HL-60/S4 (cell line): ENCODE data around the gene TUBA1B.
"Not testable (repeated sequence)": the region's sequence is repeated elsewhere in the genome, so short reads cannot be mapped to it uniquely, and the experiment has no call there.

ENCODE experiments used
- in situ Hi-C: fragments of 300-500 bp; cut with MboI; formaldehyde crosslinking; loops from 2 replicates; pipeline ENCODE4 v1.14.3; 2022; ENCODE audit warnings: low sequenced_read_pairs

TUBA1B gene

DNA sequence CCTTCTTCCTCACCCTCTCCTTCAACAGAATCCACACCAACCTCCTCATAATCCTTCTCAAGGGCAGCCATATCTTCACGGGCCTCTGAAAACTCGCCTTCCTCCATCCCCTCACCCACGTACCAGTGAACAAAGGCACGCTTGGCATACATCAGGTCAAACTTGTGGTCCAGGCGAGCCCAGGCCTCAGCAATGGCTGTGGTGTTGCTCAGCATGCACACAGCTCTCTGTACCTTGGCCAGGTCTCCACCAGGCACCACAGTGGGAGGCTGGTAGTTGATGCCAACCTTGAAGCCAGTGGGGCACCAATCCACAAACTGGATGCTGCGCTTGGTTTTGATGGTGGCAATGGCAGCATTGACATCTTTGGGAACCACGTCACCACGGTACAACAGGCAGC is 3.2 kb downstream of the TUBA1B start:
- in situ Hi-C loops = not testable (repeated sequence)

DNA sequence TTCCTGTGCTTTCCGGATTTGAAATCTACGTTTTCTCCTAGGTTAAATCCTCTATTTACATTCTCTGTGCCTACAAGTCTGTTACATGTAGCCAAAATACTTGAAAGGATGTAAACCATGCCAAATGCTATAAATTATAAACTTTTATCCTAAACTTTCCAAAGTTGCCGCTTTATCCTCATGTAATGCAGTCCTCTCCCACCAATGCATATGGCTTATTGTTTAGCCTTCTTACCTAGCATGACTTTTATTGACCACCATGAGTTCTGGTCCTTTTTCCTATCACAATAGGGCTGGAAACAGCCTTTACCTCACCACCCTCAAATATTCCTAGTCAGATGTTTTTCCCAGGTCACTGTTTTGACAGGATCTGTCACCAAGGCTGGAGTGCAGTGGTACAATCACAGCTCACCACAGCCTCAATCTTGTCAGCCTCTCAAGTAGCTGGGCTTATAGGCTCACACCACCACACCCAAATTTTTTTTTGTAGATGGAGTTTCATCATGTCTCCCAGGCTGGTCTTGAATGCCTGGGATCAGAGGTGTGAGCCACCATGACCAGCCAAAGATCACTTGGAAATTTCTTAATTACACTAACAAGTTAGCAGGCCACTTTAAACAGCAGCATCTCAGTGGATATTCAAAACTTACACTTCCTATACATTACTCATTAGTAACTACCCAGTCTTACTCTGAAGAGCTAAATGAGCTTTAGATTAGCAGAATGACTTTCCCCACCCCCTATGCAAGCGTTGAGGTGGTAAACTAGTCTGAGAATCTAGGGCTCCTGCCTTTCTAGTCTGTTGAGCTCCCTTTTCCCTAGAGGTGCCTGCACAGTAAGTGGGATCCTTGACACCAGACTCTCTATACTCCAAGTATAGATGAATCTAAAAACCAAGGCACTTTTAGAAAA is 4.1 kb downstream of the TUBA1B start:
- in situ Hi-C loops = no loop called here

DNA sequence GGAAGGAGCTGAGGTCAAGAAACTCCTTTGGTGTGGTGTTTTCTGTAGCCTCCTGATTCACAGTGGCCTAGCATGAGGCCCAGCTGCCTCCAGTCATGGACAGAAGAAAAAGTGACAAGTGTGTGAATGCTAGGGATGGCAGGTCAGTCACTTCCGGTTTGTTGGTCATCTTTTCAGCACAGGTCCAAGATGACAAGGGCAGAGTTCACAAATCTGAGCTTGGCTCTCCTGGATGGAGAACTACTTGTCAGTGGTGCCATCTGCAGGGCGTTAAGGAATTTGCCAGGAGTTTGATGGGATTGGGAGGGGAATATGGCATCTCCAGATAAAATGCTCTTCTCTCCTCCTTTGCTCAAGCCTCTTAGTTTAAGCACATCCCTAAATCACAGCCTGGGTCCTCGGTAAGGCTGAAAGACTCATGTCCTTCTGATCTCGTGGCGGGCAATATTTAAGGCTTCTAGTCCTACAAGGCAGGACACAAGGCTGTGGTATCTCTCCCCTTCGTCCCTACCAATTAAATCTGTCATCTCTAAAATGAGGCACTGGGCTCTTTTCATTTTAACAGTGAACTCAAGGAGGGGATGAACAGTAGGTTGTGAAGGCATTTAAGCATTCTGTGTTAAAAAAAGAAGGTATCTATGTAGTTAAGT is 10.0 kb downstream of the TUBA1B start:
- in situ Hi-C loops = no loop called here

- in situ Hi-C loops = no loop called here
Measured at GRCh38 chr12:49111206-49111605, 20.0 kb downstream of the TUBA1B start.

GRCh38 chr12:49110464-49111155 is 20.6 kb downstream of the TUBA1B start, which contains the start of gene LMBR1L:
Gene LMBR1L, minus strand, starts transcription at chr12:49110847. Its CDS starts 292 bp downstream, at chr12:49110555.
- in situ Hi-C loops = no loop called here

GRCh38 chr12:49109641-49110463 is 21.3 kb downstream of the TUBA1B start:
- in situ Hi-C loops = no loop called here

GRCh38 chr12:49108958-49109404 is 22.2 kb downstream of the TUBA1B start:
- in situ Hi-C loops = no loop called here

- in situ Hi-C loops = no loop called here
Measured at GRCh38 chr12:49105504-49106084, 25.6 kb downstream of the TUBA1B start.

DNA sequence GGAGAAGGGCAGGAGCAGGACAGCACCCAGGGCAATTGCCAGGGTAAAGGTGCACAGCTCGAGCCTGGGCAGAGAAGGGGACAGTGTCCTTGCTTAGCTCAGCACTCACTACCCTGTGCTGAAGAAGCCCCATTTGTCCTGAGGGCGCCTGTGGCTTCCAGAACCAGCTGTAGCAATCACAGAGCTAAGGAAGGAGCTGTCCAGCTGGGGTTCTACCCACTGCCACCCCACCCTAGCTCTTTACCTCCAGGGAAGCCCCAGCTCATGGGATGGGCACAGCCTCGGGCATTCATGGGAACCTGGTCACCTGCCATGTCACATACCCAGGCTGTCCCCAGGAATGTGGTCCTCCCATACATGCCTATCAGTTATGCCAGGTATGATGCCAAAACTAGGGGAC is 26.4 kb downstream of the TUBA1B start:
- in situ Hi-C loops = no loop called here

GRCh38 chr12:49100380-49100779 is 30.8 kb downstream of the TUBA1B start:
- in situ Hi-C loops = no loop called here

GRCh38 chr12:49098703-49099102 is 32.5 kb downstream of the TUBA1B start:
- in situ Hi-C loops = no loop called here

DNA sequence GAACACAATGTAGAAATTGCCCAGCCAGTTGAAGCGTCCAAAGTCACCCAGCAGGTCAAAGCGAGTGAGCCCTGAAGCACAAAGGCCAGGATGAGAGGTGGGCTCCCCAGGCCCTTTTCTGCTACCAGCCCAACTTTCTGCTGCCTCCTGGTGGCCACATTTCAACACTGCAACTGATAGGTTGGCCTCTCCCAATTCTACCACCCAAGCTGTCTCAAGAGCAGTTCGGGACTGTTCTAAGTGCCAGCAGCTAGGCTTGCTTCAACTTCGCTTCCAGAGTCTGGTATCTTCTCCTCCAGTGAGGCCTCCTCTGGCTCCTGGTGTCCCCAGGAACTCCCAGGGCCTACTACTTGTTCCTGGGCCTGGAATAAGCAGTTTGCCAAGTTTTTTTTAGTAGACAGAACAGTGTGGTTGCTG is 33.2 kb downstream of the TUBA1B start:
- in situ Hi-C loops = no loop called here

DNA sequence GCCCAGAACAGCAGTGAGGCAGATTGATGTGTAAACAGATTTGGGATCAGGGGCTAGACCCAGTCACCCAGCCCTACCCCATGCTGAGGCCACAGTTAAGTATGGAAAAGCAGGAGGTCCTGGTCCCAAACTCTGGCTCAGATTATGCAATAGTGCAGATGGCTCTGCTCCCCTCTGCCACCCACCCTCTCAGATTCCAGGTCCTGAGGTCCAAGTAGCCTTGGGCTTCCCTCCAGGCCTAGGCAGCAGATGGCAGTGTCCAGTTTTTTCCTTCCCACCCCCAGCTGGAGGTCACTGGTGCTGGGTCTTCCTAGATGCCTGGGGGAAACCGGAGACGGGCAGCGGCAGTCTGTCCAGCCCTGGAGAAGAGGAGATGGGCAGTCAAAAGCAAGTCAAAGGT is 33.8 kb downstream of the TUBA1B start:
- in situ Hi-C loops = no loop called here

- in situ Hi-C loops = no loop called here
Measured at GRCh38 chr12:49094975-49095365, 36.2 kb downstream of the TUBA1B start.

DNA sequence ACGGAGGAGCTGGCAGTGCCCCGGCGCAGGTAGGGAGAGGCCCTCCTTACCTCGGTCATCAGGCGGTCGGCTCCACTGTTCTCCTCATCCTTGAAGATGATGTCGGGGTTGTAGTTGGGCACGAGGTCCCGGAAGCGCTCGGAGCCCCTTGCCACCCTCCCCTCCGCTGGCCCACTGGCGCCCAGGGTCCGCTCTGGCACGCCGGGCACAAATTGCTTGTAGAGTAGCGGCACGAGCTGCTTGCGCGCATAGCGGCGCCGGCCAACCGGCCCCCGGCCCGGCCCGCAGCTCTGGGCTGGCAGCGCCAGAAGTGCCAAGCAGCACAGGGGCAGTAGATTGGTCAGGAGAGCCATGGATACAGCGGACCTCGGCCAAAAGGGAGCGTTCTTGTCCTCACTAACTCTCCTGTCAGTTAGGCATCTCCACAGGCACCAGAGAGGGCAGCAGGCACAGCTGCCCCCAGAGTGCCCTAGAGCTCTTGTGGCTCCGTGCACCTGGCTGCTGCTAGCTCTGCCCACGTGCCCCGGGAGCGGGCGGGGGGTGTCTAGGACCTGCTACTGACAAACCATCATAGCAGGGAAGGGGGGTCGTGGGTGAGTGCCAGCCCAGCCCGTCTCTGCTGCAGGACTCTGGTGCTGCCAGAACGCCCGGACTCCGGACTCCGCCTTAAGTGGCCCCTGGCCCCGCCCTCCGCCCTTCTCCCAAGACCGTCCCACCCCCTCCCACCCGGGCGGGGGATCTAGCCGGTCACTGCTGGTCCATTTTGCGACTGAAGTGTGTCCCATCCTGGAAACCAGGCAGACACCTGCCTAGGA is 36.8 kb downstream of the TUBA1B start, which contains the start of gene DHH:
DHH (minus strand) TSS at position 642 of the 815 bp plus-strand sequence; CDS start at position 353, 289 bp downstream.
- in situ Hi-C loops = no loop called here

DNA sequence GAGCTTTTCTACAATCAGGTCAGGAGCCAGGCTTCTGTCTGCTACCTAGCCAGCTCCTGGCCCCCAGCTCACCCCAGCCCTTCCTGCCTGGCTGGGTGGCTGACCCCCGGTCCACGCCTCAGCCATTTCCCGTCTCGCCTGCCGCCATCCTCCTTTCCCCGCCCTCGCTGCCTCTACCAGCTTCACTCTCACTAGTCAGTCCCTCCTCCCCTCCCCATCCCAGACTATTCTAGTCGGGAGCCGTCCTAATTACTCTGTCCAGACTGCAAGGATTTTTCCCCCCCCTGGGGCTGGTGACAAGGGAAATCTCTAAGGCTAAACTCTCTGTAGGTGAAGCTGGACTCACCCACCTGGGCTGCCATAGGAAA is 37.4 kb downstream of the TUBA1B start:
- in situ Hi-C loops = no loop called here

- in situ Hi-C loops = no loop called here
Measured at GRCh38 chr12:49092816-49093406, 38.3 kb downstream of the TUBA1B start.

GRCh38 chr12:49092086-49092815 is 38.9 kb downstream of the TUBA1B start:
- in situ Hi-C loops = no loop called here

- in situ Hi-C loops = no loop called here
Measured at GRCh38 chr12:49091836-49092085, 39.4 kb downstream of the TUBA1B start.
